Measurements from ENCODE around the gene PTPRT.

DNA sequence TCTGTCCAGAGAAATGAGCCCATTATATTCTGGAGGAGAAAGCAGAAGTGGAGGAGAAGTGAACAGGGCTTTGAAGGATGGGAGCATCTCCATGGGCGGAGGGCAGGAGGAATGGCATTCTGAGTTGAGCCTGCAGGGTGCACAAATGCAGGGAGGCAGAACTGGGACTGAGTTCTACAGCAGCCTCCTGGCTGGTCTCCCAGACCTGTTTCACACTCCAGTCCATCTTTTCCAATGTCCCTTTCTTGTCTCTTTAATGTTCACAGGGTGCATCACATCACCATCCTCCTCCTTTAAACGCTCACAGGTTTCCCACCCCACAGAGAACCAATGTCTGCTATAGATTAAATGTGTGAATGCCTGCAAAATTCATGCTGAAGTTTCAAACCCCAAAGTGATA lies 302.9 kb downstream of the PTPRT start:
- TF ChIP-seq, protein P1, sequence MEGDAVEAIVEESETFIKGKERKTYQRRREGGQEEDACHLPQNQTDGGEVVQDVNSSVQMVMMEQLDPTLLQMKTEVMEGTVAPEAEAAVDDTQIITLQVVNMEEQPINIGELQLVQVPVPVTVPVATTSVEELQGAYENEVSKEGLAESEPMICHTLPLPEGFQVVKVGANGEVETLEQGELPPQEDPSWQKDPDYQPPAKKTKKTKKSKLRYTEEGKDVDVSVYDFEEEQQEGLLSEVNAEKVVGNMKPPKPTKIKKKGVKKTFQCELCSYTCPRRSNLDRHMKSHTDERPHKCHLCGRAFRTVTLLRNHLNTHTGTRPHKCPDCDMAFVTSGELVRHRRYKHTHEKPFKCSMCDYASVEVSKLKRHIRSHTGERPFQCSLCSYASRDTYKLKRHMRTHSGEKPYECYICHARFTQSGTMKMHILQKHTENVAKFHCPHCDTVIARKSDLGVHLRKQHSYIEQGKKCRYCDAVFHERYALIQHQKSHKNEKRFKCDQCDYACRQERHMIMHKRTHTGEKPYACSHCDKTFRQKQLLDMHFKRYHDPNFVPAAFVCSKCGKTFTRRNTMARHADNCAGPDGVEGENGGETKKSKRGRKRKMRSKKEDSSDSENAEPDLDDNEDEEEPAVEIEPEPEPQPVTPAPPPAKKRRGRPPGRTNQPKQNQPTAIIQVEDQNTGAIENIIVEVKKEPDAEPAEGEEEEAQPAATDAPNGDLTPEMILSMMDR (conservative IDR thresholded peaks at IDR 0.05 in 1 of 2, IDR thresholded peaks at IDR 0.05 in 1 of 2; ENCODE audit: low read depth in 1 of 2, low read length in 2 of 2) = no peak
- TF ChIP-seq EZH2 (IDR thresholded peaks at IDR 0.05; ENCODE audit: low read length, missing control alignments) = no peak
